AG09319 (cell line): ENCODE measurements around the gene KRTAP4-4.
"Not testable (repeated sequence)": the region's sequence is repeated elsewhere in the genome, so short reads cannot be mapped to it uniquely, and the experiment has no call there.

Source experiments
- DNase-seq: peaks from one replicate; pipeline ENCODE4 v3.0.0-alpha.2; 2010; ENCODE audit warnings: low read depth; ENCODE audit errors: extremely low read depth
- CTCF ChIP-seq: IDR thresholded peaks from 2 replicates; pipeline ENCODE4 v1.5.1; 2011; ENCODE audit warnings: low read depth, mild to moderate bottlenecking, inconsistent platforms, low read length, moderate library complexity

KRTAP4-4 gene

GRCh38 chr17:41147531-41148204, 12.9 kb downstream of the KRTAP4-4 start:
- no peak for TF ChIP-seq CTCF
- no peak for DNase-seq

- no peak for TF ChIP-seq CTCF
These were observed 15.3 kb downstream of the KRTAP4-4 start for GRCh38 chr17:41145261-41145660.

GRCh38 chr17:41144846-41145245, 15.7 kb downstream of the KRTAP4-4 start:
- no peak for TF ChIP-seq CTCF
- no peak for DNase-seq

More at GRCh38 chr17:41145261-41145660, 15.3 kb downstream of the KRTAP4-4 start:
- no peak for DNase-seq

GRCh38 chr17:41141361-41141760, 19.2 kb downstream of the KRTAP4-4 start:
- no peak for DNase-seq
- TF ChIP-seq CTCF, result no peak

GRCh38 chr17:41140360-41141131, 20.0 kb downstream of the KRTAP4-4 start, which contains the start of gene KRTAP4-6:
KRTAP4-6 (minus strand) TSS chr17:41140544; CDS start chr17:41140487, 57 bp downstream.
- DNase-seq, result peak; percentile 16
- TF ChIP-seq CTCF, result no peak

GRCh38 chr17:41139865-41140264, 20.7 kb downstream of the KRTAP4-4 start:
- not testable (repeated sequence) for DNase-seq

- no peak for TF ChIP-seq CTCF
- DNase-seq, result no peak
These were observed 26.4 kb downstream of the KRTAP4-4 start for GRCh38 chr17:41133880-41134735.
